Measurements from ENCODE around the gene RPP25.

- TF ChIP-seq, protein P1, sequence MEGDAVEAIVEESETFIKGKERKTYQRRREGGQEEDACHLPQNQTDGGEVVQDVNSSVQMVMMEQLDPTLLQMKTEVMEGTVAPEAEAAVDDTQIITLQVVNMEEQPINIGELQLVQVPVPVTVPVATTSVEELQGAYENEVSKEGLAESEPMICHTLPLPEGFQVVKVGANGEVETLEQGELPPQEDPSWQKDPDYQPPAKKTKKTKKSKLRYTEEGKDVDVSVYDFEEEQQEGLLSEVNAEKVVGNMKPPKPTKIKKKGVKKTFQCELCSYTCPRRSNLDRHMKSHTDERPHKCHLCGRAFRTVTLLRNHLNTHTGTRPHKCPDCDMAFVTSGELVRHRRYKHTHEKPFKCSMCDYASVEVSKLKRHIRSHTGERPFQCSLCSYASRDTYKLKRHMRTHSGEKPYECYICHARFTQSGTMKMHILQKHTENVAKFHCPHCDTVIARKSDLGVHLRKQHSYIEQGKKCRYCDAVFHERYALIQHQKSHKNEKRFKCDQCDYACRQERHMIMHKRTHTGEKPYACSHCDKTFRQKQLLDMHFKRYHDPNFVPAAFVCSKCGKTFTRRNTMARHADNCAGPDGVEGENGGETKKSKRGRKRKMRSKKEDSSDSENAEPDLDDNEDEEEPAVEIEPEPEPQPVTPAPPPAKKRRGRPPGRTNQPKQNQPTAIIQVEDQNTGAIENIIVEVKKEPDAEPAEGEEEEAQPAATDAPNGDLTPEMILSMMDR (conservative IDR thresholded peaks at IDR 0.05; ENCODE audit: low read depth, low read length) = no peak
- no peak for TF ChIP-seq EZH2 (IDR thresholded peaks at IDR 0.05; ENCODE audit: borderline replicate concordance, low read depth, low read length, poor library complexity, severe bottlenecking)
Measured at GRCh38 chr15:74917676-74918075, 38.9 kb downstream of the RPP25 start.

All from A673 (cell line).